Memory B cell (primary cell): Measurements from ENCODE around the gene KLHL40.

ENCODE experiments used
- ATAC-seq: fragments of 150-1000 bp; cut with Tn5 transposase; 2 replicates; pipeline ENCODE4 v1.10.0; 2021; ENCODE audit warnings: low read depth, mild to moderate bottlenecking, moderate library complexity
- DNase-seq, 2 donors: peaks; one replicate each; pipeline ENCODE4 v3.0.0; 2022; ENCODE audit warnings: low spot score in 2 of 2
- H3K27ac Mint-ChIP-seq: one replicate; pipeline ENCODE4 v1.8.0; 2022; ENCODE audit warnings: mild to moderate bottlenecking, moderate library complexity, mixed read lengths
- H3K27me3 Mint-ChIP-seq: one replicate; pipeline ENCODE4 v1.8.0; 2022; ENCODE audit warnings: mixed read lengths
- H3K36me3 Mint-ChIP-seq: one replicate; pipeline ENCODE4 v1.8.0; 2022; ENCODE audit warnings: mild to moderate bottlenecking, mixed read lengths
- H3K4me1 Mint-ChIP-seq: one replicate; pipeline ENCODE4 v1.8.0; 2022; ENCODE audit warnings: mixed read lengths
- H3K4me3 Mint-ChIP-seq: one replicate; pipeline ENCODE4 v1.8.0; 2022; ENCODE audit warnings: mild to moderate bottlenecking, moderate library complexity, mixed read lengths
- H3K9me3 Mint-ChIP-seq: one replicate; pipeline ENCODE4 v1.8.0; 2022; ENCODE audit warnings: mixed read lengths

KLHL40 gene

DNA sequence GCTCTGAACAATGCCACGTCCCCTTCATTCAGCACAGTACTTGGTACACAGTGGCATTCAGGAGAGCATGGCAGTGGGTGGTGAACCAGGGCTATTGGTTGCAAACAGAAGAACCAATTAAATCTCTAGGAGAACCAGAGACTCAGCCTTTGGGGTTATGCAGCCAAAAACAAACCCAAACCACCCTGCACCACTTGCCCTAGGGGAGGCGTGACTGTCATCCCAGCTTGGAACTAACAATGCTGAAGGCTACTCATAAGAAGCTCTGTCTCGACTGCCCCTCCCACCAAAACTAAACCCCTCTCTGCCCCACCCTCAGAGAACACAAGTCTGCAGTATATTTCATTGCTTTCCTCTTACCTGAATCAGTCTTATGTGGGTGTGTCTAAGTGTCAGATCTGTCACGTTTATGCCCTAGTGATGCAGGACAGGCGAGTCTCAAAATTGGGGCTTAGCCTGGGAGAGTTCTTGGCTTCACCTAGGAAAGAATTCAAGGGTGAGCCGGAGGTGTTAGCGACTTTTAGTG is 15.2 kb upstream of the KLHL40 start:
- no peak overlapping the region for H3K27ac Mint-ChIP-seq
- no peaks in the 10 kb centered on the region for H3K9me3 Mint-ChIP-seq
- ATAC-seq (no peak), DNase-seq (no peak)
- no peaks in the 10 kb centered on the region for H3K4me1 Mint-ChIP-seq
- H3K27me3 Mint-ChIP-seq: peaks cover 2% of the 10 kb centered on the region
- H3K4me3 Mint-ChIP-seq: no peak overlapping the region
- H3K36me3 Mint-ChIP-seq: no peaks in the 10 kb centered on the region

DNA sequence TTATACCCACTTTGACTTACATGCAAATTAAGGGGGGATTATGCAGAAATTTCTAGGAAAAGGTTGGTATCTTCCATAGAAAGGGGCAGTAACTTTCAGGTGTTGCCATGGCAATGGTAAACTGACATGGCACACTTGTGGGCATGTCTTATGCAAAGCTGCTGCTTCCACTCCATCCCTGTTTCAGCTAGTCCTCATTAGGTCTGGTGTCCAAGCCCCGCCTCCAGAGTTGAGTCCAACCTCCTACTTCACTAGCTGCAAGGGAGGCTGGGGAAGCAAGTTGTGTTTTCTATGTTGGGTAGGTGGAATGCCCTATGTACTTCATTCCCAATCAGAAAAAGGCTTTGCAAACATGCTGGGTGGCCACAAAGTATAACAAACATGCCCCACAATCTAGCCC is 14.7 kb upstream of the KLHL40 start:
- ATAC-seq: no peak
- no peak overlapping the region for H3K4me3 Mint-ChIP-seq
- H3K4me1 Mint-ChIP-seq: no peaks in the 10 kb centered on the region

DNA sequence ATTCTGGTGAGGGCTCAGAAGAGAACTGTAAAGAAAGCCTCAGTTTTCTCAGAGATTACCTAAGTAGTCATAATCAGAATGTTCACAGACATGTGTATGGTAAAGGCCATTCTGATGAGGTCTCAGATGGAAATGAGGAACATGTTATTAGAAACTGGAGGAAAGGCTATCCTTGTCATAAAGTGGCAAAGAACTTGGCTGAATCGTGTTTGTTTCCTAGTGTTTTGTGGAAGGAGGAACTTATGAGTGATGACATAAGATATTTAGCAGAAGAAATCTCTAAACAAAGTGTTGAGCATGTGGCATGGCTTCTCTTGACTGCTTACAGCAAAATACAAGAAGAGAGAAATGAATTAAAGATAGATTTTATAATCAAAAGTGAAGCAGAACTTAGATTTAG is 12.8 kb upstream of the KLHL40 start:
- no peaks in the 10 kb centered on the region for H3K4me1 Mint-ChIP-seq

More for the DNA sequence above, 14.7 kb upstream of the KLHL40 start:
- DNase-seq: no peak
- no peaks in the 10 kb centered on the region for H3K36me3 Mint-ChIP-seq
- peaks cover 2% of the 10 kb centered on the region for H3K27me3 Mint-ChIP-seq
- H3K27ac Mint-ChIP-seq: no peak overlapping the region
- H3K9me3 Mint-ChIP-seq: no peaks in the 10 kb centered on the region

DNA sequence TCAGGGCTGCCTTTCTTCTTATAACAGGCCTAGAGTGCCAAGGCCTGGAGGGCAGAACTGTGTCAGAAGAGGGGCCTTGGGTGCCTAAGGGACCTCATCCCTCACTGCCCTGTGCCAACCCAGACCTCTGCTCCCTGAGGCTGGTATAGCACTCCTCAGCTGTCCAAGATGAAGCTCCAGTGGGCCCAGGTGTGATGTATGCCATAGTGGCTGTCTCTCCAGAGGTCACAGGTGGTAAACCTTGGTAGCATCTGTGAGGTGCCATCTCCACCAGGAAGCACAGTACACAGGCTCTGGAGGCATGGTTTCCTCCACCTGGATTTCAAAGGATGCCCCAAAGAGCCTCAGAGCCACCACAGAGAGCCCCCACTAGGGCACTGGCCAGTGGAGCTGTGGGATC is 12.3 kb upstream of the KLHL40 start:
- Mint-ChIP-seq H3K4me1 (no peaks in the 10 kb centered on the region), H3K27me3 (peaks cover 2% of the 10 kb centered on the region), H3K4me3 (no peak overlapping the region), H3K36me3 (peaks cover 4% of the 10 kb centered on the region), H3K9me3 (peaks cover 8% of the 10 kb centered on the region), H3K27ac (no peak overlapping the region)
- ATAC-seq: no peak
- DNase-seq: no peak

More for the DNA sequence above, 12.8 kb upstream of the KLHL40 start:
- H3K4me3 Mint-ChIP-seq: no peak overlapping the region
- no peak for DNase-seq
- H3K36me3 Mint-ChIP-seq: no peaks in the 10 kb centered on the region
- H3K27me3 Mint-ChIP-seq: peaks cover 2% of the 10 kb centered on the region
- no peak for ATAC-seq
- H3K27ac Mint-ChIP-seq: no peak overlapping the region
- H3K9me3 Mint-ChIP-seq: peaks cover 3% of the 10 kb centered on the region

DNA sequence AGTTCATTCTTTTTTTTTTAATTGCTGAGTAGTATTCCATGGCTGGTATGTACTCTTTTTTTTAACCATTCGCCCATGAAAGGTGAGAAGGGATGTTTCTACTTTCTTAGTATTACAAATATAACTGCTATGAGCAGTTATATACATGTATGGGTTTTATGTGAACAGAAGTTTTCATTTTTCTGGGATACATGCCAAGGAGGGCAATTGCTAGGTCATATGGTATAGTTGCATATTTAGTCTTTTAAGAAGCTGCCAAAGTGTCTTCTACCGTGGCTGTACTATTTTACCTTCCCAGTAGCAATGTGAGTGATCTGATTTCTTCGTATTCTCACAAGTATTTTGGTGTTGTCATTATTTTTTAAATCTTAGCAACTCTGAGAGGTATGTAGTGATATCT is 11.2 kb upstream of the KLHL40 start:
- DNase-seq (no peak), ATAC-seq (no peak)
- Mint-ChIP-seq H3K36me3 (peaks cover 4% of the 10 kb centered on the region), H3K27me3 (peaks cover 6% of the 10 kb centered on the region), H3K27ac (no peak overlapping the region), H3K9me3 (peaks cover 11% of the 10 kb centered on the region), H3K4me1 (no peaks in the 10 kb centered on the region), H3K4me3 (no peak overlapping the region)

DNA sequence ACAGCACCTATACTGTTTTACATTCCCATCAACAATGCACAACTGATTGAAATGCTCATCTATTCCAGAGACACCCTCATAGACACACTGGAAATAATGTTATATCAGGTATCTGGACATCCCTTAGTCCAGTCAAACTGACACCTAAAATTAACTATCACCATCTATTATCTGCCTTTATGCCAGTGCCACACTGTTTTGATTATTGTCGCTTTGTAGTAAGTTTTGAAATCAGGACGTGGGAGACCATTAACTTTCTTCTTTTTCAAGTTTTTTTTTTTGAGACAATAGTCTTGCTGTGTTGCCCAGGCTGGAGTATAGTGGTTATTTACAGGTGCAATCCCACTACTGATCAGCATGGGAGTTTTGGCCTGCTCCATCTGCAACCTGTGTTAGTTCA is 9.4 kb upstream of the KLHL40 start:
- H3K4me3 Mint-ChIP-seq: no peak overlapping the region
- DNase-seq (no peak), ATAC-seq (no peak)

DNA sequence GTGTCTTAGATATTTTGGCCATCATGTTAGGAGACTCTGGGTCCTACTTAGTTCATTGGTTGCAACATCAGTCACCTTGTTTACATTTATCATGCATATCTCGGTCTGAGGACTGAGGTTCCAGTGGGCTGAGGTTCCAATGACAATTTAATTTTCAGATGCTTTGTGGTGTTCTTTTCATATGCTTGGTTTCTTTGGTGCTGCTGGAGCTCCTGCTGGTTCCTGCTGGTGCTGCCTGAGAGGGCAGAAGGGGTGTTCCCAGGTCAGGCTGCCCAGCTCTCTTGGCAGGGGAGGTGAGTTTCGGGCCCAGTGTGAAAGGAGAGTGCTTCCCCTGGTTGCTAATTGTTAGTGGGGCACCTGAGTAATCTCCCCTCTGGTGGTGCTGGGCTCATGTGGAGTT is 6.9 kb upstream of the KLHL40 start:
- no peak for DNase-seq
- Mint-ChIP-seq H3K9me3 (peaks cover 11% of the 10 kb centered on the region), H3K4me1 (no peaks in the 10 kb centered on the region), H3K4me3 (no peak overlapping the region), H3K27me3 (peaks cover 13% of the 10 kb centered on the region), H3K36me3 (peaks cover 4% of the 10 kb centered on the region), H3K27ac (no peak overlapping the region)
- ATAC-seq: no peak

More for the DNA sequence above, 9.4 kb upstream of the KLHL40 start:
- no peak overlapping the region for H3K27ac Mint-ChIP-seq
- peaks cover 11% of the 10 kb centered on the region for H3K9me3 Mint-ChIP-seq
- H3K36me3 Mint-ChIP-seq: peaks cover 4% of the 10 kb centered on the region
- no peaks in the 10 kb centered on the region for H3K4me1 Mint-ChIP-seq
- H3K27me3 Mint-ChIP-seq: peaks cover 6% of the 10 kb centered on the region

DNA sequence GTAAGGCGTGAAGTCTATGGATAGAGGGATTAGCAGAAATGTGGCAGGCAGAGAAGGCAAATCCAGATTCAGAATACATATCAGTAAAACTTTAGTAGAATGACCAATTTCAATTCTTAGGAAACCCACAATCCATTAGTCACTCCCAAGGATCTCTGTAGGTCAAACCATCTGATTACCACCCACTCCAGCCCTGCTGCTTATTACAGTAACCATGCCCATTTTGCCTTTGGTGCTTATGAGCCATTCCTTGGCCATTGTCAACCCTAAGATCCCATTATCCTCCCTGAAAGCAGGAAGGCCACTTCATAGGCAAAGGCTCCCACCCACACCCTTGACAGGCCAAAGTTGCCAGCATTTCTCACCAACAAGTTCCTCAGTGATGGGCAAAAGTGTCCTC is 5.1 kb upstream of the KLHL40 start:
- Mint-ChIP-seq H3K27ac (no peak overlapping the region), H3K4me1 (no peaks in the 10 kb centered on the region), H3K27me3 (peaks cover 15% of the 10 kb centered on the region), H3K36me3 (peaks cover 4% of the 10 kb centered on the region), H3K9me3 (peaks cover 11% of the 10 kb centered on the region), H3K4me3 (no peak overlapping the region)
- no peak for DNase-seq
- ATAC-seq: no peak

DNA sequence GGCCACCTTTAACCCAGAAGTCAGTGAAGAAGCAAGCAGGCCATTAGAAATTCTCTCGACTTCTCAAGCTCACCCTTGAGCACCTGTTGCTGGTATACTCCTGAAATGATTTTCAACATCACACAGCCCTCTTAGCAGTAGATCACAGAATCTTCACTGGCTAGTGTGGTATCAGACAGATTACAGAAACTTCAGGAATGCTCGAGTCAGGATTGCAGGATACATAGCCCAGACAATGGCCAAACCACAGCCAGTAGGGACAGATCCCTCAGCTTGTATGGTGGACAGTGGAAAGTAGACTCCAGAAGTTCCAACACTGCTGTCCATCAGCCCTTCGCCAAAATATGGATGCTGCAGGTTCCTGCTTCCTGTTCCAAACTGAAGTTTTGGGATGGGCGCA is 4.5 kb upstream of the KLHL40 start:
- Mint-ChIP-seq H3K36me3 (peaks cover 4% of the 10 kb centered on the region), H3K9me3 (peaks cover 11% of the 10 kb centered on the region), H3K4me3 (no peak overlapping the region), H3K27me3 (peaks cover 16% of the 10 kb centered on the region), H3K4me1 (peaks cover under 1% of the 10 kb centered on the region), H3K27ac (no peak overlapping the region)
- ATAC-seq: no peak
- DNase-seq: no peak

DNA sequence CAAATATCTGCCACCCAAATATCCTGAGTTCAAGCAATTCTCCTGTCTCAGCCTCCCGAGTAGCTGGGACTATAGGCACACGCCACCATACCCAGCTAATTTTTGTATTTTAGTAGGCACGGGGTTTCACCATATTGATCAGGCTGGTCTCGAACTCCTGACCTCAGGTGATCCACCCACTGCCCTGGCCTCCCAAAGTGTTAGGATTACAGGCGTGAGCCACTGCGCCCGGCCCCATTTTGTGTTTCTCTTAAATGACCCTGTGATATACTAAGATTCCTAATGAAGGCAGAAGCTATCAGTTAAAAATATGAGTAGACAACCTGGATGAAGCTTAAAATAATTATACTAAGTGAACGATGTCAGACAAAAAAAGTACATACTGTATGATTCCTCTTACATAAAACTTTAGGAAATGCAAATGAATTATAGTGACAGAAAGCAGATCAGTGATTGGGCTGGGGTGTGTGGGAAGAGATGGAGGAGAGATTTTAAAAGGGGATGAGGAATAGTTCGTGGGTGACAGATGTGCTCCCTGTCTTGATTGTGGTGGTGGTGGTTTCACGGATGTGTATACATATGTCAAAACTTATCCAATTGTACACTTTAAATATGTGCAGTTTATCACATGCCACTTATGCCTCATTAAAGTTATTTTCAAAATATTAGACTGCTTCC is 3.8 kb upstream of the KLHL40 start:
- no peak overlapping the region for H3K27ac Mint-ChIP-seq
- H3K36me3 Mint-ChIP-seq: peaks cover 4% of the 10 kb centered on the region
- ATAC-seq (no peak), DNase-seq (no peak)
- peaks cover 19% of the 10 kb centered on the region for H3K27me3 Mint-ChIP-seq
- H3K4me3 Mint-ChIP-seq: no peak overlapping the region
- H3K9me3 Mint-ChIP-seq: peaks cover 11% of the 10 kb centered on the region
- peaks cover 2% of the 10 kb centered on the region for H3K4me1 Mint-ChIP-seq

DNA sequence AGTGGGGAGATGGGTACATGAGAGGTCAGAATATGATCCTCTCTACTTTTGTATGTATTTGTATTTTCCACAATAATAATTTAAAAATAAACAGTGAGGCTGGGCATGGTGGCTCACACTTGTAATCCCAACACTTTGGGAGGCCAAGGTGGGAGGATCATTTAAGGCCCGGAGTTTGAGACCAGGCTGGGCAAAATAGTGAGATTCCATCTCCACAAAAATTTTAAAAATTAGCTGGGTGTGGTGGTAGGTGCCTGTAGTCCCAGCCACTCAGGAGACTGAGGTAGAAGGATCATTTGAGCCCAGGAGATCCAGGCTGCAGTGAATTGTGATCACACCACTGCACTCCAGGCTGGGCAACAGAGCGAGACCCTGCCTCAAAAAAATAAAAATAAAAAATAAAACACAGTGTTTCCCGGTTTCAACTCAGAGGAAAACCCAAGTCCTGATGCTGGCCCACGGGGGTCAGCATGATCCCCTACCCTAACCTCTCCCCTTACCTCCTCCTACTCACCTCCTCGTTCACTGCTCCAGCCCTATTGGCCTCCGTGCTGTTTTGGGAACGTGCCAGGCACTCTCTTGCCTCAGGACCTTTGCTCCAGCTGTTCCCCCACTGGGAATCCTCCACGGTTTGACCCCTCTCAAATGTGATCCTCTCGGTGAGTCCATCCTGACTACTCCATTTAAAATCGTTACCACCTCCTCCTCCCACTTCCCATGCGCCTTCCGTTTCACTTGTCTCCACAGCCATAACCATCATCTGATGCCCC is 2.9 kb upstream of the KLHL40 start:
- H3K36me3 Mint-ChIP-seq: peaks cover 4% of the 10 kb centered on the region
- peaks cover 2% of the 10 kb centered on the region for H3K4me1 Mint-ChIP-seq
- no peak for ATAC-seq
- H3K27me3 Mint-ChIP-seq: peaks cover 19% of the 10 kb centered on the region
- no peak overlapping the region for H3K27ac Mint-ChIP-seq
- H3K4me3 Mint-ChIP-seq: no peak overlapping the region
- DNase-seq: no peak
- H3K9me3 Mint-ChIP-seq: peaks cover 8% of the 10 kb centered on the region

DNA sequence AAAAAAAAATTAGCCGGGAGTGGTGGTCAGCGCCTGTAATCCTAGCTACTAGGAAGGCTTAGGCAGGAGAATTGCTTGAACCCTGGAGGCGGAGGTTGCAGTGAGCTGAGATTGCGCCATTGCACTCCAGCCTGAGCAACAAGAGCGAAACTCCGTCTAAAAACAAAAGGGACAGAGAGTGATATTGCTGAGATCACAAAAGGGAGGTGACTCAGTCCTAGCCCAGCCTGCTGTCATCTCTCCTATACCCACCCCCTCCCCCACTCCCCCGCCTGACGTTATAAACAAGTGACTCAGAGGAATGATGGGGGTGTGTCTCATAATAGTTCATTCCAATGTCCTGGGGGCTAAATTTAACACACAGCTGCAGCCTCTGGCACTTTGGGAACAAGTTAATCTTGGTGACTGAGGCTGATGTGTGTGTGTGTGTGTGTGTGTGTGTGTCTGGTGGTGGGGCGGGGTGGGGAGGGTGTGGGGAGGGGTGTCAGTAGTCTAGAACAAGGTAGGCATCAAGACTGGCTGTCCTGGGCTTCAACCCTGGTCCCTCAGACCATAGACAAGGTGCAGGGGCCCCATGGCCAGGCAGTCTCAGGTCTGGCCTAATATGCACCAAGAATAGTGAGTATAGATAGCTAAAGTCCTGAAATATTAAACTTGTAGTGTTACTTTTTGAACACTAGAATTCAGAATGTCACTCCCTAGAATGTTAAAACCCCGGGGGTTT is 1.3 kb upstream of the KLHL40 start:
- ATAC-seq (no peak), DNase-seq (no peak)

DNA sequence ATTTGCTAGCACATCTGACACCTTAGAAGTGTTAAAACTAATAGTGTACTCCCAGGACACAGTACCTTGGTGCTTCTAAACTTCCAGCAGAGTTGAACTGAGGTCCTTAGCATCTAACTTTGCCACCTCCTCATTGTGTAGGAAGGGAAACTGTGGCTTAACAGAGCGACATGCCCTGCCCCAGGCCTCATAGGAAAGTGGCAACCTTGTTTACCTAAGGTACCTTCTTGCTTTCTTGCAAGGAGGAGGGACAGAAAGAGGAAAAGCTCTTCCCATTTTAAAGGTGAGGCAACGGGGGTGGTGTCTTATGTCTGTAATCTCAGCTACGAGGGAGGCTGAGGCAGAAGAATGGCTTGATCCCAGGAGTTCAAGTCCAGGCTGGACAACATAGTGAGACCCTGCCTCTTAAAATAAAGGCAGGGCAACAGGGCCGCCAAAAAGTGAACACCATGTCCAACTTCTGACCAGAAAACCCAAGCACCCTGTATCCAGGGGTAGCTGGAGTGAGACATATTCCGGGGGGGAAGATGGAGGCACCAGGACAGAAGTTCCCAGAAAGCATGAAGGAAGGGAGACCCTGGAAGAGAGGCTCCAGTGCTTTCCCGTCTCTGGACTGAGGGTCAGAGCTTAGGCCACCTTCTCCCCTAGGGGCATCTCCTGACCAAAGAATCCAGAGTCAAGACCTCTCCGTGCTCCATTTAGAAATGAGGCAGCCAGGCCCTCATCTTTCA is 540 bp upstream of the KLHL40 start:
- H3K4me1 Mint-ChIP-seq: peaks cover 2% of the 10 kb centered on the region
- H3K9me3 Mint-ChIP-seq: no peaks in the 10 kb centered on the region
- H3K4me3 Mint-ChIP-seq: no peak overlapping the region
- no peak overlapping the region for H3K27ac Mint-ChIP-seq
- H3K36me3 Mint-ChIP-seq: no peaks in the 10 kb centered on the region
- ATAC-seq (no peak), DNase-seq (no peak)
- peaks cover 19% of the 10 kb centered on the region for H3K27me3 Mint-ChIP-seq

More for the DNA sequence above, 1.3 kb upstream of the KLHL40 start:
- Mint-ChIP-seq H3K4me1 (peaks cover 2% of the 10 kb centered on the region), H3K27me3 (peaks cover 15% of the 10 kb centered on the region), H3K4me3 (no peak overlapping the region), H3K27ac (no peak overlapping the region), H3K9me3 (peaks cover 1% of the 10 kb centered on the region), H3K36me3 (no peaks in the 10 kb centered on the region)
